CD4-positive, alpha-beta T cell treated with Interleukin-17A for 1 hour (primary cell): ENCODE results near the gene ANAPC4.
A peak's percentile ranks its signal among the peaks of the same experiment; 100 is the strongest.

Experiments used
- DNase-seq: peaks from one replicate; pipeline ENCODE4 v3.0.0-alpha.2; 2020

Gene ANAPC4

GRCh38 chr4:25433966-25434827, 57.1 kb downstream of the ANAPC4 start:
- no peak for DNase-seq

- DNase-seq, result no peak
Observed at GRCh38 chr4:25437926-25438325, 60.9 kb downstream of the ANAPC4 start.

DNA sequence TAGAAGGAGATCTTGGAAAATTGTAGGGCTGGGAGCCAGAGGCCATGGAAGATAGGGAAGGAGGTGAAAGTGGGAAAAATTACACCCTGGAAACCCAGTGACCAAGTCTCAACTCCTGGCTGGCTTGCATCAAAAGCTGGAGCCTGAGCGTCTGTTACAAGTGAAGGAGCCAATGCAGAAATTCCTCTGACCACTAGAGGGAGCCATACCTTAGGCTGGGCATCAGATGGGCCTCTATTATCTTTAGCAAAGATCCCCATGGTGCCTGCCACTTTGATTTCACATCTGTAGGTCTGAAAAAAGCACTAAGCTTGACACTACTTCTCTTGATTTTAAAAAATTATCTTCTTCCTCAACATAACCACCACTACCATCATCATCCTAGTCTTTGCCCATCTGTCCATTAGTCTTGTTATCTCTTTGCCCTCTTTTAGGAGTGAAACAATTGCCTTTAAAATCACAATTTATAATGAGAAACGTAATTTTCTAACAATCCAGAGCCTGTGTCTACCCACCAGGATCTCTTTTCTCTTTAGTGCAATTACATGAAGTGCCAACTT, 62.9 kb downstream of the ANAPC4 start:
- peak; percentile 60 for DNase-seq

- DNase-seq, result no peak
Observed at GRCh38 chr4:25440478-25441030, 63.5 kb downstream of the ANAPC4 start.

DNA sequence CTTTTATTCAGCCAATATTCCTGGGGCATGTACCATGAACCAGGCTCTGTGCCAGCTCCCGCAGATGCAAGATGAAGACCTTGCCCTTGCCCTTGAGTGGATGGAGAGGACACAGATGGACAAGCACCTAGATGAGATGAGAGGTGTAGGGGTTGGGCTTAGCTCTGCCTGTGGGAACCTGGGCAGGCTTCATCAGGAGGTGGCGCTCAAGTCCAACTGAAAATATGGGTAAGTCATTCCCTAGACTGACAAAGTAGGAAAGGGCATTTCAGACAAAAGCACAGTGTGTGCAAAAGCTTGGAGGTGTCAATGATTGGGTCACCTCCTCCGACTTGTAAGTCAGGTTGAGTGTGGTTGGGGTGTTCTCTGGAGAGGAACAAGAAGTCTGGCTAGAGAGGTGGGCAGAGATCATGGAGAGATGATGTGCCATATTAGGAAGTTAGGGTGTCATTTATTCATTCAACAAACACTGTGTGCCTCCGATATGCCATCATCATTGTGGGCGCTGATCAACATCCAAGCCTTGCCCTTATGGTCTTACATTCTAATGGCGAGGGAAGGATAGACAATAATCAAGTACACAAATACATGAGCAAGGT, 64.6 kb downstream of the ANAPC4 start:
- peak; percentile 1 for DNase-seq

DNA sequence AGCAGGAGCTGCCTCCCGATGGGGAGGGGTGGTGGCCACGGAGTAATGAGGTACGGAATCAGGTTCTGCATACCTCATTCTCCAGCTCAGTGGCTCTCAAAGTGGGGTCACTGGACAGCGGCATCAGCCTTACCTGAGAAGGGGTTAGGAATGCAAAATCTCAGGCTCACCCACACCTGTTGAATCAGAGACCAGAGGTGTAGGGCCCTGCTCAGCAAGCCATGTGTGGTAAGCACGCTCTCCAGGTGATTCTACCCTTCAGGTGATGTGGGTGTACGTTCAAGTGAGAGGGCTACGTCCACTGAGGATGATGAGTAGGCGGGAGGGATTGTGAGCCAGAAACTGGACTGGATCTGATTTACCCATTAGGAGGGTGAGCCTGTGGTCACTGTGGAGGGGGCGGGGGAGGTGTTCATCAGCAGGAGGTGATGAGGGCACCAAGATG, 65.8 kb downstream of the ANAPC4 start:
- no peak for DNase-seq

DNA sequence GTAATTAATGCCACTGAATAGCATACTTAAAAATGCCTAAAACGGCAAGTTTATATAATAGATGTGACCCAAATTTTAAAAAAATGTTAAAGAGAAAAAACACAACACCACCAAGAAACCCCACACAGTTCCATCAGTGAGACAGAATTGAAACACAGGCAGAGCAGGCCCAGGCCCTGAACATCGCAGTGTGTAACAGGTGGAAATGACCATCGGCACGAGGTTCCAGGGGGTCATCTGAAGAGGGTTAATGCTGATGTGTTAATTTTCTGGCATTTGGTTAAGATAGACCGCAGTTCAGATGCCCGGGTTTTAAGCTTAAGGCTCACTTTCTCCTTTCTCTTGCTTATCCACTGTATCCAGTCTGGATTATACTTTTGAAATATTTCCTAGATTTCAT, 66.8 kb downstream of the ANAPC4 start:
- DNase-seq, result no peak

DNA sequence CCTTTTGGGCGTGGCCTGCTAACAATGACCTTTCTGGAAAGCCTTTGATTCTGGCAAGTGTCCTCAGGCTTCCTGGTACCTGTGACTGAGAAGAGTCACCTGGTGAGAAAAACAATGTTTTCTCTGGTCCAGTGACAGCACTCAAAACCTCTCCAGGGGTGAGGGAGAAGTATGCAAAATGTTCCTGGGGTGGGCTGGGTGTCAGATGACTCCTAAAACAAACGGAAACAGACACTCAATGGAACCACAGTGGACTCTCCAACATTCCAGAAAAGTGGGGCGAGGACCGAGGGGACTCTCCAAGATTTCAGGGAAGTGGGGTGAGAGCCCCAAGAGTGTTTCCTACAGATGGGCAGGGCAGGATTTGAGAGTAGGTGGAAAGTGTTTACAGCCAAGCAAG, 69.5 kb downstream of the ANAPC4 start:
- no peak for DNase-seq

DNA sequence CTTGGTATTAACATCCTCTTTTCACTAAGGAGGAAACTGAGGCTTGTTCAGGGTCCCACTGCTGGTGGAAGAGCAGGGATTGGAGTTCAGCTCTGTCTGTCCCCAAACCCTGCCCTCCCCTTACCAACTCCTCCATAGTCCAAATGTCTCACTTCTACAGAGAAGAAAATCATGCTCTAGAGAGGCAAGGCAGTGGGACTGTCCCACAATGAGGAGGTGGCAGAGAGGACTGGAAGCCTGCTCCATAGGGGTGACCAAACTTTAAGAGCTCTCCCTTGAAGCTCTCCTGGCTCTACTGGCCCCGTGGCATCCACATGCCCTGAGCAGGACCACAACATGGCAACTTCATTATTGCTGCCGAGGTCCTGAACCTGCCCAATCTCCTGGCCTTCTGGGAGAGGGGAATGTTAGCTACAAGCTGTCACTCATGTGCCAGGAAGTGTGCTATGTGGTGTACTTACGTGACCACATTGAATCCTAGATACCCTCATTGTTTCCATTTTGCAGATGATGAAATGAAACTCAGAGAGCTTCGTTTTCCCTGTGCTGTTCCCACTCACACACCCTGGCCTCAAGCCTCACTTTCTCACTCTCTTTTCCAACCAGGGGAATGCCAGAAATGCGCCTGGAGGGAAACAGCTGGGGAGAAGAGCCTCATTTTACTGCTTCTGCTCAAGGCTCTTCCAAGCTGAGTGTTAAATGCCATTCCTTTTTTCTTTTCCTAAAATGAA, 71.5 kb downstream of the ANAPC4 start:
- no peak for DNase-seq

DNA sequence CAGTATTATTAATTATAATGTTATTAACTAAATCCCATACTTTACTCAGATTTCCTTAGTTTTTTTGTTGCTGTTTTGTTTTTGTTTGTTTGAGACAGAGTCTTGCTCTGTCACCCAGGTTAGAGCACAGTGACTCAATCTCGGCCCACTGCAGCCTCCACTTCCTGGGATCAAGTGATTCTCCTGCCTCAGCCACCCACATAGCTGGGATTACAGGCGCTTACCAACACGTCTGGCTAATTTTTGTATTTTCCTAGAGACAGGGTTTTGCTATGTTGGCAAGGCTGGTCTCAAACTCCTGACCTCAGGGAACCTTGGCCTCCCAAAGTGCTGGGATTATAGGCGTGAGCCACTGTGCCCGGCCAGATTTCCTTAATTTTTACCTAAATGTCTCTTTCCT, 72.2 kb downstream of the ANAPC4 start:
- DNase-seq, result no peak

DNA sequence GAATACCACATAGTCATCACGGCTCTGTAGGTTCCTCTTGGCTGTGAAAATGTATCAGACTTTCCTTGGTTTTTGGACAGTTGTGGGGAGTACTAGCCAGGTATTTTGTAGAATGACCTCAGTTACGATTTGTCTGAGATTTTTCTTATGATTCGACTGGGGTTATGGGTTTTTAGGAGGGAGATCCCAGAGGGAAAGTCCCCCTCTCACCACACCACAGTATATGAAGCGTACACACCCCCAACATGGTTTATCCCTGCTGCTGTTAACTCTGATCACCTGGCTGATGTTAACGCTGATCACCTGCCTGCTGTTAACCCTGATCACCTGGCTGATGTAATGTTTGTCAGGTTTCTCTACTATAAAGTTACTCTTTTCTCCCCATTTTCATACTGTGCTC, 72.6 kb downstream of the ANAPC4 start:
- no peak for DNase-seq

GRCh38 chr4:25450491-25450901, 73.4 kb downstream of the ANAPC4 start:
- DNase-seq, result no peak

DNA sequence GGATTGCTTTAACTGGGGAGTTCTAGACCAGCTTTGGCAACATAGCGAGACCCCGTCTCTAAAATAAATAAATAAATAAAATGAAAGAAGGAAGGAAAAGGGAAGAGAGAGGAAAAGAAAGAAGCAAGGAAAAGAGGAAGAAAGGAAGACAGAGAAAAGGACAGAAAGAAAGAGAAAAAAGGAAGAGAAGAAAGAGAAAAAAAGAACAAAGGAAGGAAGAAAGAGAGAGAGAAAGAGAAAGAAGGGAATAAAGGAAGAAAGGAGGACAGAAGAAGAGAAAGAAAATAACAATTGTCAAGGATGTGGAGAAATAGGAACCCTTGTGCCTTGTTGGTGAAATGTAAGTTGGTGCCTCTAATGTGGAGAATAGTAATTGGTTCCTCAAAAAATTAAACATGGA, 74.6 kb downstream of the ANAPC4 start:
- no peak for DNase-seq

DNA sequence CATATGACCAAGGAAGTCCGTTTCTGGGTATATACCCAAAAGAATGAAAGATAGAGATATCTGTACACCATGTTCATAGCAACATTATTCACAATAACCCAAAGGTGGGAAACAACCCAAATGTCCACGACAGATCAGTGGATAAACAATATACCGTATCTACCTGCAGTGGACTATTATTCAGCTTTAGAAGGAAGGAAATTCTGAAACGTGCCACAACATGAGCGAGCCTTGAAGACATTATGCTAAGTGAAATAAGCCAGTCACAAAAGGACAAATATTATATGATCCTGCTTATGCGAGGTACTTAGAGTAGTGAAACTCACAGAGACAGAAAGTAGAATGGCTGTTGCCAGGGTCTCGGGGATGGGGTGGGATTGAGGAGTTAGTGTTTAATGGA, 75.0 kb downstream of the ANAPC4 start:
- DNase-seq, result no peak

DNA sequence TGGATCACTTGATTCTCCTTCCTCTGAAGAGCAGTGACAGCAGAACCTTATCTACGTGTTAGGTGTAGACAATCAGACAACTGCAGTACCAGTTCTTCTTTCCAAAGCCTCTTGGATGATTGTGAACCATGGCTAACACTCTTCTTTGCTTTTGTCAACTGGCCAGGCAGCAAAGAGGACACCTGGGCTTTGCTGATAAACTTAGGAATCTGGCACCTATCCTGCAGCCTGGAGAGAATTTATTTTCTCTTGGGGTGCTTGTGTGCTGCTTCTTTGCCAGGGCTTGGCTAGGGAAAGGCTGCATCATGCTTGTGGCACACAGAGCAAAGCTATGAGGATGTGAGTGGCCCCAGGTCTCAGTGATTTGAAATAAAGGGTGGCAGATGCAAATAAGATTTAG, 77.4 kb downstream of the ANAPC4 start:
- no peak for DNase-seq

- DNase-seq, result no peak
Observed at GRCh38 chr4:25457053-25457715, 80.1 kb downstream of the ANAPC4 start.

DNA sequence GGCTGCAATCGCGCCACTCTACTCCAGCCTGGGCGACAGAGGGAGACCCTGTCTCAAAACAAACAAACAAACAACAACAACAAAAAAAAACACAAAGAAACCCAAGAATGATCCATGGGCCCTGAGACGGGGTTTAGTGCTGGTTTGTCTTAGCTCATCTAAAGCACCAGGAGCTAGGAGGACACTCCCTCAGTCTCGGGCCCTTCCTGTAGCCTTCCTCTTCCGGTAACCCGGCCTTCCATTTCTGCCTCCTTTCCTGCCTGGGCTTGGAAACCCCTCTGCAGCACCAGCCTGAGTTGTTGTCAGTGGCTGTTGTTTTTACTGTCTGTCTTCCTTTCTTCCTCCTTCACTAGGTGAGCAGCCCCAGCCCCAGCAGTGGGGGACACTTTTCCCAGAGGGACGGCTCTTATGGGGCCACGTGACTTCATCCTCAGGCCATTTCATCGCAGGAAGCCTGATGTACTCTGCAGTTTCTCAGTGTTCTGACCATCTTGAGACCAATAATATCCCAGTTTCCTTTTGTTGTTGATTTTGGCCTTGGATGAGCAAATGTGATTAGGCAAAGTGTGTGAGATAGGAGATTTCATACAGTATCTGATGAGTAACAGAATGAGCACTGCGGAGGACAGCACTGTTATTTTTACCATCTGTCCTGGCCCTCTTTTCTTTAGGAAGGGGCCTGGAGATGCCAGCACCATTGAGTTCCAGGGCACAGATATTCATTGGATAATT, 90.1 kb downstream of the ANAPC4 start:
- no peak for DNase-seq

GRCh38 chr4:25467843-25468242, 90.8 kb downstream of the ANAPC4 start:
- no peak for DNase-seq
